Cardiac muscle cell (in vitro differentiated cells and primary cell): ENCODE data around the gene ZDHHC18. TPM values are rescaled to one million over a fixed set of nuclear protein-coding genes. Genes with fewer than 3 reads are reported as not detected.

Experiments
- DNase-seq, 2 donors: peaks; one replicate each; pipeline versions ENCODE4 v3.0.0 to v3.0.0-alpha.2; 2010 to 2017; ENCODE audit warnings: low read depth in 1 of 2, low spot score in 1 of 2
- H3K27ac ChIP-seq: fragments of 200-600 bp; sonication (generic); 2 replicates; pipeline ENCODE4 v1.5.1; 2016
- H3K27me3 ChIP-seq: fragments of 200-600 bp; sonication (generic); 2 replicates; pipeline ENCODE4 v1.6.0; 2016; ENCODE audit warnings: control low read depth
- H3K36me3 ChIP-seq: fragments of 200-600 bp; sonication (generic); 2 replicates; pipeline ENCODE4 v1.5.1; 2016; ENCODE audit warnings: control low read depth
- H3K4me1 ChIP-seq: fragments of 200-600 bp; sonication (generic); 2 replicates; pipeline ENCODE4 v1.8.1; 2017; ENCODE audit warnings: low read depth, mild to moderate bottlenecking, mixed run types
- H3K4me3 ChIP-seq: fragments of 200-600 bp; sonication (generic); 2 replicates; pipeline ENCODE4 v1.5.1; 2016; ENCODE audit warnings: mild to moderate bottlenecking
- H3K9me3 ChIP-seq: fragments of 200-600 bp; sonication (generic); 2 replicates; pipeline ENCODE4 v1.5.1; 2017; ENCODE audit warnings: low read depth, mild to moderate bottlenecking, control low read depth
- CTCF ChIP-seq: IDR thresholded peaks from 2 replicates; pipeline ENCODE4 v1.5.1; 2012; ENCODE audit warnings: low read depth, mild to moderate bottlenecking, low read length
- polyA plus RNA-seq: library from polyadenylated mRNA; unstranded; fragments of >200 nt; fragmentation: Nextera tagmentation; extraction: Ambion mirVana; gene quantifications from 2 replicates; pipeline ENCODE4 v1.2.1, GENCODE V29; 2016
- total RNA-seq: library from RNA; depleted of rRNA; stranded (reverse); fragments of >200 nt; gene quantifications from 2 replicates; pipeline ENCODE4 v1.2.3, GENCODE V29; 2016

Gene ZDHHC18
- total and polyA plus RNA-seq, 2 experiments from 2014 or later: 16.1 to 16.6 TPM

GRCh38 chr1:26858160-26858559 is 31.7 kb downstream of the ZDHHC18 start:
- H3K4me3 ChIP-seq: no peak overlapping the region
- no peak for DNase-seq
- H3K9me3 ChIP-seq: no peaks in the 10 kb centered on the region
- no peaks in the 10 kb centered on the region for H3K27me3 ChIP-seq
- H3K36me3 ChIP-seq: peaks cover 6% of the 10 kb centered on the region
- TF ChIP-seq CTCF: no peak
- peaks cover 5% of the 10 kb centered on the region for H3K4me1 ChIP-seq
- H3K27ac ChIP-seq: no peak overlapping the region

GRCh38 chr1:26858891-26859640 is 32.6 kb downstream of the ZDHHC18 start:
- no peak for TF ChIP-seq CTCF
- H3K27me3 ChIP-seq: no peaks in the 10 kb centered on the region
- no peak overlapping the region for H3K27ac ChIP-seq
- H3K4me1 ChIP-seq: peaks cover 5% of the 10 kb centered on the region
- DNase-seq: no peak
- no peak overlapping the region for H3K4me3 ChIP-seq
- H3K36me3 ChIP-seq: no peaks in the 10 kb centered on the region
- H3K9me3 ChIP-seq: no peaks in the 10 kb centered on the region

GRCh38 chr1:26861286-26861701 is 34.8 kb downstream of the ZDHHC18 start:
- Histone ChIP-seq H3K4me3 (no peak overlapping the region), H3K27me3 (no peaks in the 10 kb centered on the region), H3K36me3 (no peaks in the 10 kb centered on the region), H3K27ac (no peak overlapping the region), H3K4me1 (no peaks in the 10 kb centered on the region), H3K9me3 (no peaks in the 10 kb centered on the region)
- DNase-seq: no peak
- peak; percentile 18 for TF ChIP-seq CTCF

- Histone ChIP-seq H3K4me3 (no peak overlapping the region), H3K27me3 (no peaks in the 10 kb centered on the region), H3K27ac (no peak overlapping the region), H3K4me1 (no peaks in the 10 kb centered on the region), H3K9me3 (no peaks in the 10 kb centered on the region), H3K36me3 (no peaks in the 10 kb centered on the region)
- TF ChIP-seq CTCF: no peak
- no peak for DNase-seq
These were observed 35.4 kb downstream of the ZDHHC18 start for GRCh38 chr1:26861889-26862378.

- Histone ChIP-seq H3K9me3 (no peaks in the 10 kb centered on the region), H3K4me3 (no peak within 1 kb of the TSS), H3K4me1 (no peaks in the 10 kb centered on the region), H3K27ac (no peak within 1 kb of the TSS), H3K36me3 (no peaks in the 10 kb centered on the region), H3K27me3 (no peaks in the 10 kb centered on the region)
- peak; percentile 20 for TF ChIP-seq CTCF
- no peak for DNase-seq
These were observed 36.5 kb downstream of the ZDHHC18 start, which contains the start of gene SFN for GRCh38 chr1:26862781-26863684. TSS of gene SFN (plus strand) at chr1:26863149. CDS start at chr1:26863213, 64 bp downstream.
